RWPE1 (cell line): ENCODE results near the gene ADAM15.
A peak's percentile ranks its signal among the peaks of the same experiment; 100 is the strongest.

Experiments
- CTCF ChIA-PET: fragments of 350-600 bp; sonication (Branson Sonifier 250); formaldehyde crosslinking; extraction: SDS; loops from one replicate; lab custom pipeline; 2021; lab: Yijun Ruan, JAX
- POLR2A ChIA-PET: fragments of 400-600 bp; formaldehyde crosslinking; extraction: SDS; loops from one replicate; lab custom pipeline; 2020; ENCODE audit warnings: antibody characterized with exemption; ENCODE audit not compliant: low non-redundant PET; lab: Yijun Ruan, JAX
- DNase-seq: peaks from one replicate; pipeline ENCODE4 v3.0.0; 2012; ENCODE audit warnings: low spot score
- H3K27ac ChIP-seq: fragments of 450-650 bp; 2 replicates; pipeline ENCODE4 v1.5.1; 2017
- CTCF ChIP-seq: fragments of 450-650 bp; conservative IDR thresholded peaks from 2 replicates; pipeline ENCODE4 v1.5.1; 2017; ENCODE audit warnings: low read depth, mild to moderate bottlenecking

The ADAM15 gene

GRCh38 chr1:155011437-155012025 is 39.6 kb upstream of the ADAM15 start:
- ChIA-PET POLR2A (no interaction called here), CTCF (no interaction called here)
- H3K27ac ChIP-seq = peak overlapping the region; percentile 100
- no peak for DNase-seq
- no peak for TF ChIP-seq CTCF

- POLR2A ChIA-PET = no interaction called here
- peak; percentile 76 for DNase-seq
Observed at GRCh38 chr1:155012026-155012546, 39.0 kb upstream of the ADAM15 start.

GRCh38 chr1:155012776-155013602 is 38.1 kb upstream of the ADAM15 start:
- ChIA-PET CTCF (interaction anchor here (1.2 to 1.3 kb wide), 2 partner anchors 9 to 40 kb away, joined by 3 read pairs; no protein-coding TSS in a partner anchor), POLR2A (no interaction called here)
- no peak for TF ChIP-seq CTCF
- no peak for DNase-seq
- peak overlapping the region; percentile 100 for H3K27ac ChIP-seq

More at GRCh38 chr1:155012026-155012546, 39.0 kb upstream of the ADAM15 start:
- peak overlapping the region; percentile 100 for H3K27ac ChIP-seq
- TF ChIP-seq CTCF = no peak
- CTCF ChIA-PET = interaction anchor here (1.3 kb wide), 1 partner anchor 9 kb away, joined by 3 read pairs; no protein-coding TSS in a partner anchor

GRCh38 chr1:155013632-155014031 is 37.5 kb upstream of the ADAM15 start:
- ChIA-PET POLR2A (no interaction called here), CTCF (interaction anchor here (0.7 to 1.2 kb wide), 2 partner anchors 20 to 39 kb away, joined by 3 read pairs; no protein-coding TSS in a partner anchor)
- no peak for TF ChIP-seq CTCF
- DNase-seq = no peak
- peak overlapping the region; percentile 100 for H3K27ac ChIP-seq

- TF ChIP-seq CTCF = no peak
- ChIA-PET CTCF (interaction anchor here (1.0 to 1.5 kb wide), 2 partner anchors 15 to 19 kb away, joined by 3 read pairs; no protein-coding TSS in a partner anchor), POLR2A (no interaction called here)
- peak overlapping the region; percentile 100 for H3K27ac ChIP-seq
- DNase-seq = no peak
Observed at GRCh38 chr1:155014709-155015508, 36.2 kb upstream of the ADAM15 start.
